HEK293 (cell line): ENCODE measurements around the gene CALCOCO1.
A peak's percentile ranks its signal among the peaks of the same experiment; 100 is the strongest.

Source experiments
- GLIS1 ChIP-seq: fragments of 450-650 bp; formaldehyde crosslinking; IDR thresholded peaks from 2 replicates; pipeline ENCODE4 v1.5.1; 2016; ENCODE audit warnings: missing biosample characterization, missing genetic modification characterization
- HIC1 ChIP-seq: fragments of 450-650 bp; formaldehyde crosslinking; IDR thresholded peaks from 2 replicates; pipeline ENCODE4 v1.5.1; 2016; ENCODE audit warnings: missing biosample characterization, missing genetic modification characterization
- HOXD13 ChIP-seq: sonication (generic); formaldehyde crosslinking; IDR thresholded peaks from 2 replicates; pipeline ENCODE4 v1.8.0; 2022; ENCODE audit warnings: missing genetic modification reagents, borderline replicate concordance
- KLF1 ChIP-seq: fragments of 450-650 bp; formaldehyde crosslinking; IDR thresholded peaks from 2 replicates; pipeline ENCODE4 v1.5.1; 2016; ENCODE audit warnings: missing biosample characterization, missing genetic modification characterization
- KLF10 ChIP-seq: fragments of 450-650 bp; IDR thresholded peaks from 2 replicates; pipeline ENCODE4 v1.5.1; 2018; ENCODE audit warnings: missing biosample characterization, mild to moderate bottlenecking, missing genetic modification characterization
- KLF16 ChIP-seq: fragments of 450-650 bp; formaldehyde crosslinking; IDR thresholded peaks from 2 replicates; pipeline ENCODE4 v1.5.1; 2017; ENCODE audit warnings: missing biosample characterization, missing genetic modification characterization
- KLF9 ChIP-seq: fragments of 450-650 bp; formaldehyde crosslinking; IDR thresholded peaks from 2 replicates; pipeline ENCODE4 v1.5.1; 2016; ENCODE audit warnings: missing biosample characterization, missing genetic modification characterization, low read depth
- OVOL3 ChIP-seq: fragments of 450-650 bp; formaldehyde crosslinking; IDR thresholded peaks from 2 replicates; pipeline ENCODE4 v1.5.1; 2016; ENCODE audit warnings: missing biosample characterization, missing genetic modification characterization
- PRDM1 ChIP-seq: fragments of 450-650 bp; formaldehyde crosslinking; IDR thresholded peaks from 2 replicates; pipeline ENCODE4; 2016; ENCODE audit warnings: missing biosample characterization, missing genetic modification characterization
- SCRT2 ChIP-seq: fragments of 450-650 bp; formaldehyde crosslinking; IDR thresholded peaks from 2 replicates; pipeline ENCODE4 v1.5.1; 2016; ENCODE audit warnings: missing biosample characterization, missing genetic modification characterization
- SP2 ChIP-seq: fragments of 450-650 bp; formaldehyde crosslinking; IDR thresholded peaks from 2 replicates; pipeline ENCODE4 v1.5.1; 2016; ENCODE audit warnings: missing biosample characterization, missing genetic modification characterization
- YY2 ChIP-seq: fragments of 450-650 bp; formaldehyde crosslinking; IDR thresholded peaks from 2 replicates; pipeline ENCODE4 v1.5.1; 2016; ENCODE audit warnings: missing biosample characterization, missing genetic modification characterization
- ZBTB17 ChIP-seq: fragments of 450-650 bp; formaldehyde crosslinking; IDR thresholded peaks from 2 replicates; pipeline ENCODE4 v1.5.1; 2016; ENCODE audit warnings: missing biosample characterization, missing genetic modification characterization
- ZBTB20 ChIP-seq: fragments of 450-650 bp; formaldehyde crosslinking; IDR thresholded peaks from 2 replicates; pipeline ENCODE4 v1.5.1; 2016; ENCODE audit warnings: missing biosample characterization, missing genetic modification characterization
- ZBTB48 ChIP-seq: fragments of 450-650 bp; formaldehyde crosslinking; IDR thresholded peaks from 2 replicates; pipeline ENCODE4 v1.5.1; 2016; ENCODE audit warnings: missing biosample characterization, missing genetic modification characterization
- ZFHX2 ChIP-seq: fragments of 450-650 bp; formaldehyde crosslinking; conservative IDR thresholded peaks from 2 replicates; pipeline ENCODE4 v1.5.1; 2016; ENCODE audit warnings: missing biosample characterization, missing genetic modification characterization
- ZFP3 ChIP-seq: fragments of 450-650 bp; formaldehyde crosslinking; IDR thresholded peaks from 2 replicates; pipeline ENCODE4 v1.5.1; 2016; ENCODE audit warnings: low read depth, missing biosample characterization, missing genetic modification characterization
- ZNF114 ChIP-seq: fragments of 450-650 bp; formaldehyde crosslinking; IDR thresholded peaks from 2 replicates; pipeline ENCODE4 v1.5.0; 2017; ENCODE audit warnings: missing biosample characterization, missing genetic modification characterization
- ZNF2 ChIP-seq: fragments of 450-650 bp; formaldehyde crosslinking; IDR thresholded peaks from 2 replicates; pipeline ENCODE4 v1.5.1; 2016; ENCODE audit warnings: missing biosample characterization, missing genetic modification characterization
- ZNF324 ChIP-seq: fragments of 450-650 bp; formaldehyde crosslinking; IDR thresholded peaks from 2 replicates; pipeline ENCODE4 v1.5.1; 2016; ENCODE audit warnings: missing biosample characterization, missing genetic modification characterization
- ZNF341 ChIP-seq: fragments of 450-650 bp; formaldehyde crosslinking; IDR thresholded peaks from 2 replicates; pipeline ENCODE4; 2016; ENCODE audit warnings: low read depth, missing biosample characterization, missing genetic modification characterization
- ZNF350 ChIP-seq: fragments of 450-650 bp; formaldehyde crosslinking; IDR thresholded peaks from 2 replicates; pipeline ENCODE4 v1.5.0; 2017; ENCODE audit warnings: missing biosample characterization, mild to moderate bottlenecking, missing genetic modification characterization
- ZNF48 ChIP-seq: fragments of 450-650 bp; formaldehyde crosslinking; IDR thresholded peaks from 2 replicates; pipeline ENCODE4 v1.5.1; 2016; ENCODE audit warnings: missing biosample characterization, missing genetic modification characterization
- ZNF521 ChIP-seq: fragments of 450-650 bp; formaldehyde crosslinking; IDR thresholded peaks from 2 replicates; pipeline ENCODE4 v1.5.1; 2017; ENCODE audit warnings: missing biosample characterization, mild to moderate bottlenecking, missing genetic modification characterization
- ZNF544 ChIP-seq: fragments of 450-650 bp; formaldehyde crosslinking; IDR thresholded peaks from 2 replicates; pipeline ENCODE4 v1.5.0; 2017; ENCODE audit warnings: missing biosample characterization, missing genetic modification characterization
- ZNF561 ChIP-seq: fragments of 450-650 bp; IDR thresholded peaks from 2 replicates; pipeline ENCODE4 v1.5.1; 2018; ENCODE audit warnings: missing biosample characterization, missing genetic modification characterization, borderline replicate concordance
- ZNF621 ChIP-seq: fragments of 450-650 bp; formaldehyde crosslinking; IDR thresholded peaks from 2 replicates; pipeline ENCODE4 v1.5.1; 2017; ENCODE audit warnings: missing biosample characterization, missing genetic modification characterization
- ZNF626 ChIP-seq: fragments of 450-650 bp; sonication (Bioruptor Pico); formaldehyde crosslinking; IDR thresholded peaks from 2 replicates; pipeline ENCODE4 v1.5.1; 2018; ENCODE audit warnings: missing biosample characterization, missing genetic modification characterization, inconsistent platforms
- ZNF629 ChIP-seq: fragments of 450-650 bp; formaldehyde crosslinking; IDR thresholded peaks from 2 replicates; pipeline ENCODE4 v1.5.1; 2017; ENCODE audit warnings: missing biosample characterization, missing genetic modification characterization
- ZNF707 ChIP-seq: fragments of 450-650 bp; formaldehyde crosslinking; IDR thresholded peaks from 2 replicates; pipeline ENCODE4 v1.5.1; 2016; ENCODE audit warnings: missing biosample characterization, missing genetic modification characterization
- ZNF747 ChIP-seq: fragments of 450-650 bp; formaldehyde crosslinking; IDR thresholded peaks from 2 replicates; pipeline ENCODE4 v1.5.1; 2016; ENCODE audit warnings: missing biosample characterization, missing genetic modification characterization
- ZNF76 ChIP-seq: fragments of 450-650 bp; formaldehyde crosslinking; IDR thresholded peaks from 2 replicates; pipeline ENCODE4; 2016; ENCODE audit warnings: low read depth, missing biosample characterization, missing genetic modification characterization, borderline replicate concordance
- ZSCAN30 ChIP-seq: fragments of 450-650 bp; IDR thresholded peaks from 2 replicates; pipeline ENCODE4 v1.5.1; 2018; ENCODE audit warnings: missing biosample characterization, mild to moderate bottlenecking, missing genetic modification characterization, moderate library complexity
- TF ChIP-seq, protein P1 (sequence below): fragments of 450-650 bp; formaldehyde crosslinking; IDR thresholded peaks from 2 replicates; pipeline ENCODE4 v1.5.1; 2017; ENCODE audit warnings: missing biosample characterization, missing genetic modification characterization
- TF ChIP-seq, protein P2 (sequence below): fragments of 450-650 bp; formaldehyde crosslinking; IDR thresholded peaks from 2 replicates; pipeline ENCODE4 v1.5.1; 2016; ENCODE audit warnings: missing biosample characterization, missing genetic modification characterization, low read depth
- TF ChIP-seq, protein P3 (sequence below): fragments of 450-650 bp; formaldehyde crosslinking; IDR thresholded peaks from 2 replicates; pipeline ENCODE4 v1.5.1; 2016; ENCODE audit warnings: missing biosample characterization, missing genetic modification characterization

CALCOCO1 gene

DNA sequence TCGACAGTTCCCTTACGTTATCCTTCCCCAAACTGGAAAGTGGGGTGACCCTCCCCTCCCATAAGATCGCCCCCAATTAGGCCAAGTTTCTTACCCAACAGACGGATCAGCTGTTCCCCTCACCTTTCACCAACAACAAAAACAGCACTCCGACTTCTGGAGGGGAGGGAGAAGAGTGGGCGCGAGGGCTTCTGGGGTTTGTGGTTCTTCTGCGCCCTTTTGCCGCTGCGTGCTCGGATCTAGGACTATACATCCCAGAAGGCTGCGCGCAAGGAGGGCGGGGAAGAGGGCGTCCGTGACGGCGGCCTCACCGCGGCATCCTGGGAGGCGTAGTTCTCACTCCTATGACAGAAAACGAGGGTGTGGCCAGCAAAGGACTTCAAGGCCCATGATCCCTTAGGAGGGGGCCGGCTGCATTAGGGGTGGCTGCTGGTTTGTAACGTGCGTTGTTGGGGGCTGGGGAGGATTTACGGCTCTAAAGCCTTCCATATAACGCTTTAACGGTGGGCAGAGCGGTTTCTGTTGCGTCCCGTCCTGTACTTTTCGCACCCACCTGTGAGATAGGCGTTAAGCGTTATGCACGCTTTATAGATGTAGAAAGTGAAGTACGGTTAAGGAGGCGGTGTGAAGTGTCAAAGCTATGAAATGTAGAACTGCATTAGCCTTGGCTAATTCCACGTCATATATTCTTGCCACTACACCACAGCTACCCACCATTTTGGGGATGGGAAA, at the start of gene CALCOCO1 (continued):
- TF ChIP-seq ZNF350 (tag by site-specific recombination) (no peak), OVOL3 (tag by site-specific recombination) (no peak), ZNF324 (tag by site-specific recombination) (peak; percentile 41; the same call in 1 of the 2 replicates), KLF10 (tag by site-specific recombination) (peak; percentile 94), ZBTB48 (tag by site-specific recombination) (peak; percentile 99), ZFHX2 (peak; percentile 81), ZNF626 (tag by site-specific recombination) (no peak), ZNF629 (tag by site-specific recombination) (peak; percentile 76), ZNF341 (tag by site-specific recombination) (peak; percentile 100), ZNF76 (peak; percentile 100), ZNF521 (tag by site-specific recombination) (no peak), ZNF2 (no peak), ZNF747 (tag by site-specific recombination) (no peak), GLIS1 (peak; percentile 78; the same call in 1 of the 2 replicates), SP2 (tag by site-specific recombination) (peak; percentile 98), KLF16 (tag by site-specific recombination) (peak; percentile 100), ZFP3 (no peak), ZNF48 (tag by site-specific recombination) (no peak), YY2 (peak; percentile 75; the same call in 1 of the 2 replicates), ZNF621 (tag by site-specific recombination) (no peak), KLF1 (peak; percentile 100), ZNF114 (tag by site-specific recombination) (no peak), ZNF561 (tag by site-specific recombination) (peak; percentile 44; the same call in 1 of the 2 replicates), PRDM1 (peak; percentile 54; the same call in 1 of the 2 replicates), ZBTB17 (tag by site-specific recombination) (peak; percentile 96), ZNF544 (tag by site-specific recombination) (no peak), ZSCAN30 (tag by site-specific recombination) (peak; percentile 100), SCRT2 (tag by site-specific recombination) (peak; percentile 93), HOXD13 (CRISPR knock-in tag) (no peak), ZNF707 (tag by site-specific recombination) (no peak), HIC1 (no peak), KLF9 (peak; percentile 96), ZBTB20 (peak; percentile 67; the same call in 1 of the 2 replicates)
- TF ChIP-seq, protein P1, sequence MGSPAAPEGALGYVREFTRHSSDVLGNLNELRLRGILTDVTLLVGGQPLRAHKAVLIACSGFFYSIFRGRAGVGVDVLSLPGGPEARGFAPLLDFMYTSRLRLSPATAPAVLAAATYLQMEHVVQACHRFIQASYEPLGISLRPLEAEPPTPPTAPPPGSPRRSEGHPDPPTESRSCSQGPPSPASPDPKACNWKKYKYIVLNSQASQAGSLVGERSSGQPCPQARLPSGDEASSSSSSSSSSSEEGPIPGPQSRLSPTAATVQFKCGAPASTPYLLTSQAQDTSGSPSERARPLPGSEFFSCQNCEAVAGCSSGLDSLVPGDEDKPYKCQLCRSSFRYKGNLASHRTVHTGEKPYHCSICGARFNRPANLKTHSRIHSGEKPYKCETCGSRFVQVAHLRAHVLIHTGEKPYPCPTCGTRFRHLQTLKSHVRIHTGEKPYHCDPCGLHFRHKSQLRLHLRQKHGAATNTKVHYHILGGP (tag by site-specific recombination), result no peak
- TF ChIP-seq, protein P2, sequence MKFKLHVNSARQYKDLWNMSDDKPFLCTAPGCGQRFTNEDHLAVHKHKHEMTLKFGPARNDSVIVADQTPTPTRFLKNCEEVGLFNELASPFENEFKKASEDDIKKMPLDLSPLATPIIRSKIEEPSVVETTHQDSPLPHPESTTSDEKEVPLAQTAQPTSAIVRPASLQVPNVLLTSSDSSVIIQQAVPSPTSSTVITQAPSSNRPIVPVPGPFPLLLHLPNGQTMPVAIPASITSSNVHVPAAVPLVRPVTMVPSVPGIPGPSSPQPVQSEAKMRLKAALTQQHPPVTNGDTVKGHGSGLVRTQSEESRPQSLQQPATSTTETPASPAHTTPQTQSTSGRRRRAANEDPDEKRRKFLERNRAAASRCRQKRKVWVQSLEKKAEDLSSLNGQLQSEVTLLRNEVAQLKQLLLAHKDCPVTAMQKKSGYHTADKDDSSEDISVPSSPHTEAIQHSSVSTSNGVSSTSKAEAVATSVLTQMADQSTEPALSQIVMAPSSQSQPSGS (tag by site-specific recombination), result no peak
- TF ChIP-seq, protein P3, sequence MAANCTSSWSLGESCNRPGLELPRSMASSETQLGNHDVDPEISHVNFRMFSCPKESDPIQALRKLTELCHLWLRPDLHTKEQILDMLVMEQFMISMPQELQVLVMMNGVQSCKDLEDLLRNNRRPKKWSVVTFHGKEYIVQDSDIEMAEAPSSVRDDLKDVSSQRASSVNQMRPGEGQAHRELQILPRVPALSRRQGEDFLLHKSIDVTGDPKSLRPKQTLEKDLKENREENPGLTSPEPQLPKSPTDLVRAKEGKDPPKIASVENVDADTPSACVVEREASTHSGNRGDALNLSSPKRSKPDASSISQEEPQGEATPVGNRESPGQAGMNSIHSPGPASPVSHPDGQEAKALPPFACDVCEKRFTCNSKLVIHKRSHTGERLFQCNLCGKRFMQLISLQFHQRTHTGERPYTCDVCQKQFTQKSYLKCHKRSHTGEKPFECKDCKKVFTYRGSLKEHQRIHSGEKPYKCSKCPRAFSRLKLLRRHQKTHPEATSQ (tag by site-specific recombination), result no peak
